SU-DHL-6 (cell line): Measurements from ENCODE around the gene CTNNA2.

Experiments
- CTCF ChIP-seq: fragments of 200-600 bp; sonication (generic); IDR thresholded peaks from one replicate; pipeline ENCODE4 v1.5.1; 2017; ENCODE audit warnings: antibody characterized with exemption, mild to moderate bottlenecking, low read length, moderate library complexity; ENCODE audit not compliant: insufficient read depth, poor library complexity, severe bottlenecking
- EZH2phosphoT487 ChIP-seq: fragments of 200-600 bp; sonication (generic), shearing (Covaris generic); conservative IDR thresholded peaks from 2 replicates; pipeline ENCODE4 v1.6.1; 2018; ENCODE audit warnings: mild to moderate bottlenecking, antibody characterized with exemption, low read length, moderate library complexity, mixed read lengths

- TF ChIP-seq CTCF: no peak
- TF ChIP-seq EZH2phosphoT487: no peak
These were observed 464.9 kb downstream of the CTNNA2 start for GRCh38 chr2:79977792-79978191.
